Measurements from ENCODE around the gene ADM2.
"Not testable (repeated sequence)": the region's sequence is repeated elsewhere in the genome, so short reads cannot be mapped to it uniquely, and the experiment has no call there.

Gene ADM2

DNA sequence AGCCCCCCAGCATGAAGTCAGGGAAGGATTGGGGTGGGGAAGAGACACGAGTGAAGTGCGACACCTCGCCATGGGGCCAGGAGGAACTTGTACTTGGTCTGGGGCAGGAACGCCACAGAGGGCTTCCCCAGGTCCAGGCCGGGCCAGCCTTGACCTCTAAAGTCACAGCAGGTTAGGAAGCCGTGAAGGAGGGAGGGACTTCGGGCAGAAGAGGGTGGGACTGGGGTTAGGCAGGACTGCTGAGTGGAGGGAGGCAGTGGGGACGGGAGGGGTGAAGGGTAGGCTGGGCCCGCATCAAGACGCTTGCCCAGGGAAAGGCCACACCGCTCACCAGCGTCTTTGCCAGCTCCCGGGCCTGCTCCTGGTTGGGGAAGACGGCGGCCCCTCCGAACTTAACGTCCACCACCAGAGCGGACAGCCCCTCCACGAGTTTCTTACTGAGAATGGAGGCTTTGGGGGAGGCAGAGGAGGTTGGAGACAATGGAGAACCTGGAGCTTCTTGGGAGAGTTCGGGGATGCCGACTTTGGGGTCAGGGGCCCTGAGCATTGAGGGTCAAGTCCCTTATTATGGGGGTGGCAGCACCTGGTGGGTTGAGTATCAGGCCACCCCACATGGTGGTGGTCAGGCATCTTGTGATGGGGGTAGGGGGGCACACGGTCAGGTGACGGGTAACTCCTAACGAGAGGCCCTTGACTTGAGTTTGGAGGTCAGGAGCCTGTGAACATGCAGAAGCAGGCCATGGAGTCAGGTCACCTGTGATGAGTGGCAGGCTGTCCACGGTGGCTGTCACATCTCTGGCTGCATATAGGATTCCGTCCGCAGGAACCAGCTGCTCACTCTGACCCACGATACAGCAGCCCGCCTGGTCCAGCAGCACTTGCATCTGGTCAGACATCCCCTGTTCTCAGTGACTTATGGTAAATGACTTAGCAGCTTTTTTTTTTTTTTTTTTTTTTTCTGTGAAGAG lies 45.8 kb downstream of the ADM2 start:
- DNase-seq, result peak; percentile 38

DNA sequence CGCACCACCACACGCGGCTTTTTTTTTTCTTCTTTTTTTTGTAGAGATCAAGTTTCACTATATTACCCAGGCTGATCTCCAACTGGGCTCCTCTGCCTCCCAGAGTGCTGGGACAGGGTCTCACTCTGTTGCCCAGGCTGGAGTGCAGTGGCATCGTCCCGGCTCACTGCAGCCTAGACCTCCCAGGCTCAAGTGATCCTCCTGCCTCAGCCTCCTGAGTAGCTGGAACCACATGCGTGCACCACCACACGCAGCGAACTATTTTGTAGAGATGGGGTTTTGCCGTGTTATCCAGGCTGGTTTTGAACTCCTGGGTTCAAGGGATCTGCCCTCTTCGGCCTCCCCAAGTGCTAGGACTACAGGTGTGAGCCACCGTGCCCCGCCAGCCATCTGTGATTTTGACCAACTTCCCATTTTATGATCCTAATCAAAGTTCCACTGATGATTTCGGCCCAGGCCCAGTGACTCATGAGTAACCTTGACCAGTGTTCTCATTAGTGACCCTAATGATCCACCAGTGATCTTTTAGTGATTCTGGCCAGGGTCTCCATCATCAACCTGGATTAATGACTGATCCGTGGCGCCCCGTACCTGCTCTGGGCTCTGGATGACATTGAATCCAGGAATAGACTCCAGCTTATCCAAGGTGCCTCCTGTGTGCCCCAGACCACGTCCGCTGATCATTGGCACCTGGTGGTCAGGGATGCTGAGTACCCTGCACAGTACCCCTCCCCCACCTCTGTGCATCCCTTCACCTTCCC lies 46.8 kb downstream of the ADM2 start:
- no peak for DNase-seq

DNA sequence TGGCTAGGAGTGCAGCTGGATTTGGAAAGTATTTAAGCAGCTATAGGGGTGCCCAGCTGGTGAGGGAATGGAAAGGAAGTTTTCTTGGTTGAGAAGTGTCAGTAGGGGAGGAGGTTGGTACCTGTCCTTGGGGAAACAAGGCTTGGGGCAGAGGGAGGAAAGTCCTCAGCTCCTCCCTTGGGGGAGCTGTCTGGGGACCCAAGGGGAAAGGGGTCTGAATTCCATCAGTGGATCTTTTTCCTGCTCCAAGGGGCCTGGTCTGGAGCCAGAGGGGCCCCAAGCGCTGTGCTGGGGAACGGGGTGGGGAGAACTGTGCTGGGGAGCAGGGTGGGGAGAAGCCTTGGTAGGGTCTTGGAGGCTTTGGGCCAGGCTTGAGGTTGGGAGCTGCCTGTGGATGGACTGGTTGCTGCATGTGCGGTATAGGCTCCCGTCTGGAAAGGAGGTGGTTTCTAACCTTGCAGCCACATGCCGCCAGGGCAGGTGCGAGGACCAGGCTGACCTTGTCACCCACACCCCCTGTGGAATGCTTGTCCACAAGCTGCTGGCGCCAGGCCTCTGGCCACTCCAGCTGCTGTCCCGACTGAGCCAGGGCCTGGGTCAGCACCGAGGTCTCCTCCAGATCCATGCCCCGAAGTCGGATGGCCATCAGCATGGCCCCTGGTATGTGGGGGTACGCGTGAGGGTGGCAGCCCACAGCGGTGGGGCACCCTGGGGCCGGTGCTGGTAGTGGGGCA lies 47.5 kb downstream of the ADM2 start:
- DNase-seq, result no peak

DNA sequence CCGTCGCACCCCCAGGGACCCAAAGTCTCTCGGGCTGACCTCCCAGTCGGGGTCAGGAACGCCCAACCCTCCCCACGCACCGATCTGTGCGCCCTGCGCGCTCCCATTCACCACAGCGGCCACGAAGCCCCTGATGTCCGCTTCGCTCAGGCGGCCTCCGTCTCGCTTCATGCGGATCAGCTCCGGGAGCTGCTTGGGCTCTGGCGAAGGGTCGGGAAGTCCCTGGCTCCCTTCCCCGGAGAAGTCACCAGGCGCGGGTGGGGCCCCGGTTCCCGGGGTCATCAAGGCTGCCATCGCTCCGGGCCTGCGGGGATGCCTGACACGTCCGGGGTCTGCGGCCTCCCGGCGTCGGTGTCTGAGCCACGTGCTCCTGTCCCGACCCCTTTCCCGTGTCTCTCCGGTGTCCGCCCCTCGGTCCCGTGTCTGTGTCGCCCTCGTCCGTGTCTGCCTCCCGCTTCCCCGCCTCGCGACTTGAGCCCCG lies 48.1 kb downstream of the ADM2 start:
- DNase-seq, result no peak

DNA sequence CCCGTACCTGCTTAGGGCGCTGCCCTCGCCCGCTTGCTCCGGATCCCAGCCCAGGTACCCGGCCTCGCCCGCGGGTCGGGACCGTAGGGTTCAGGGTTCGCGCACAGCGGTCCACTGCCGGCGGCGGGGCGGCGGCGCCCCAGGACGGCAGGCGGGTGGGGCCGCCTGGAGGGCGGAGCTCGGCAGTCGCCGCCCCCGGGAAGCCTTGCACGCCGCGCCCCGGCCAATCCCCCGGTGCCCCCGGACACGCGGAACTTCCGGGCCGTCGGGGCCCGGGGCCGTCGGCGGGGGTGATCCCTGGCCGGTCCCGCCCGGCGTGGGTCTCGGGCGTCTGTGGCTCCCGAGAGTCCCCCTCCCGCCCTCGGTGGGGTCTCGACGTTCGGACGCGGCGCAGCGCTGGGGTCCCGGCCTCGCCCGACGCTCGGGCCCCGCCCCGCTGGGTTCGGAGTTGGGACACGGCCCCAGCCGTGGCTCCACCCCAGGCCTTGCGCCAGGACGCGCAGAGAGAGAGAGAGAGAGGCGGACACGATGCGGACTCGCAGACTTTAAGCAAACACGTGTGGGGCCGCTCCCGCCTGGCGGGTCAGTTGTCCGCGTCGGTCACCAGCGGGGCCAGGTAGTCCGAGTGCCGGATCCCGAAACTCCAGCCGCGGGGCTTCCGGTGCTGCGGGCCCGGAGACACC lies 48.7 kb downstream of the ADM2 start, which contains the start of gene TYMP:
Gene TYMP (minus strand): TSS at position 116 of the 683 bp plus-strand sequence. CDS start 303 bp downstream, outside the sequence.
- DNase-seq, result no peak

DNA sequence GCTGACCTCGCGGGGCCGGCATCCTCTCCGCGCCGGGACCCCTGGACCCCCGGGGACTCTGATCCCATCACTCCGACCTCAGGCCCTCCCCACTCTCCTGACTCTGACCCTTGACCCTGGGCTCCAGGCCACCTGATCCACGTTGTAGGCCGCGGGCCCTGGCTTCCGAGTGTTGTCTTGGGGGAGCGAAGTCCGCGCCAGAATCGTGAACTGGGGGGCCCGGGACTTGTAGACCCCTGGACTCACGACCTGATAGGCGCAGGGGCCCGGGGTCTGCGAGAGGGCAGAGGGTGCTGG lies 49.2 kb downstream of the ADM2 start:
- DNase-seq, result no peak

DNA sequence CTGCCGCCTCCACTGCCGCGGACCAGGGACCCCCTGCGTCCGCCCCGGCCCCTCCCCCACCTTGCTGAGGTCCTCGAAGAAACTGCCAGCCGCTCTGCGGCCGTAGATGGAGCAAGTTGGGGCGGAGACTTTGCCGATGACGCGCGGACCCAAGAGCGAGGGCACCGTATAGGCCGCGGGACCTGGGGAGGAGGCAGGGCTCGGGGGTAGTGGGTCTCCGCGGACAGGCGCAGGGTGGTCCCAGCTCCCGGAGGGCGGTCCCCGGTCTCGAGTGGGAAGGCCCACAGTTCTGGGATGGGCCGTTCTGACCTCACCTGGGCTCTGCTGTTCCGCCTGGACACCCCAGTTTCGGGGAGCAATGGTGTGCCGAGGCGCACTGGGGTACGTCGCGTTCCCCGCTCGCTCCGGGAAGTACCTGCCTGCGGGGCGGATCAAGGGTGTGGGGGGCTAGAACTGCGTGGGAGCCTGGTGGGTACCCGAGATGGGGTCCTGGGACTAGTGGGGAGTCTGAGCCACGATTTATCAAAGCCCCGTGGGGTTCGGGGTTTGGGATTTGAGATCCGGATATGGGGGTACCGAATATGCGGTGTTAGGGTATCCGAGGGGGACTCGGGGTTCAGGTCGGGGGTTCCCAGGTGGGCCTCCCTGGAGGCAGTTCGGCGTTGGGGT lies 49.7 kb downstream of the ADM2 start:
- no peak for DNase-seq

DNA sequence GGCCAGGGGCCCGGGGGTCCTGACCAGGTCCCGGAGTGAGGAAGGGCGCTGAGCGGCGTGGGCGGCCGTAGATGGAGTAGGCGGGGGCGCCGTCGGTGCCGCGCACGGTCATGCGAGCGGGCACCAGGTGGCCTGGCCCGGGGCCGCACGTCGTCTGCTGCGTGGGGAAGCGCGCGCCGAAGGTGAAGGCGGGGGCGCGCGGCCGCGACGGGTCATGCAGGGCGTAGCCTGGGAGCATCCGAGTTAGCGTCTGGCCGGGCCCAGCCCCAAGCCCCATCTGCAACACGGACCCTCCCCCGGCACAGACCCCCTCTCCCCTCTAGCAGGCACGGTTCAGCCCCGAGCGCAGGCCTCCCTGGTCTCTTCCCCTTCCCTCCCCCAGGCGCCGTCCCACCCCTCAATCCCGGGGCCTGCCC lies 50.2 kb downstream of the ADM2 start:
- no peak for DNase-seq

DNA sequence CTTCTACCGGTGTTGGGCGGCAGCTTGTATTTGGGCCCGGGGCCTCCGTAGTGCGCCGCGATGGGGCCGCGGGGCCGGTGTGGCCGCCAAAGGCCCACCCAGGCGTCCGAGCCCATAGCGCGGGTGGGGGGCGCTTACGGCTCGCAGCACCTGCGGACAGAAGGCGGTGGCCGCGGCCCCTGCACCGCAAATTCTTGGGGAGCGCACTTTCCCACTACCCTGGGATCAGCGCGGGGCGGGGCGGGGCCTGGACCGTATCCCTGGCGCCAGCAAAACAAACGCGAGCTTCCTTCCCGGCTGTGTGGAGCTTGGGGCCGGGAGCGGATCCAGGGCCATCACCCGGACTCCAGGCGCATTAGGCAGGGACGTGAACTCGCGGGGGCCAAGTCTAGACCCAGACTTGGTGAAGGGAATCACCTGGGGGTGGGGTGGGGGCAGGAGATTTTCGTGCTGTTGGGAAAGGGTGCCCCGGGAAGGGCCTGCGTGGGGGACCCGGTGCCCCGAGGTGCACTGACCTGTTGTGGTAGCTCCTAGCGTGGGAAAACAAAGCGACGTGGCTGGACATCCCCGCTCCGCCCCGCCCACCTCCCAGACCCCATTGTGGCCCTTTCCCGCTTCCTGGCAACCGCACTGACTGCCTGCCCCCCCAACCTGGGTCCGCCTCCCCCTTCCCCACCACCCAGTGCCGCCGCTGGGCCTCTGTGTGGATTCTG lies 50.8 kb downstream of the ADM2 start:
- no peak for DNase-seq

DNA sequence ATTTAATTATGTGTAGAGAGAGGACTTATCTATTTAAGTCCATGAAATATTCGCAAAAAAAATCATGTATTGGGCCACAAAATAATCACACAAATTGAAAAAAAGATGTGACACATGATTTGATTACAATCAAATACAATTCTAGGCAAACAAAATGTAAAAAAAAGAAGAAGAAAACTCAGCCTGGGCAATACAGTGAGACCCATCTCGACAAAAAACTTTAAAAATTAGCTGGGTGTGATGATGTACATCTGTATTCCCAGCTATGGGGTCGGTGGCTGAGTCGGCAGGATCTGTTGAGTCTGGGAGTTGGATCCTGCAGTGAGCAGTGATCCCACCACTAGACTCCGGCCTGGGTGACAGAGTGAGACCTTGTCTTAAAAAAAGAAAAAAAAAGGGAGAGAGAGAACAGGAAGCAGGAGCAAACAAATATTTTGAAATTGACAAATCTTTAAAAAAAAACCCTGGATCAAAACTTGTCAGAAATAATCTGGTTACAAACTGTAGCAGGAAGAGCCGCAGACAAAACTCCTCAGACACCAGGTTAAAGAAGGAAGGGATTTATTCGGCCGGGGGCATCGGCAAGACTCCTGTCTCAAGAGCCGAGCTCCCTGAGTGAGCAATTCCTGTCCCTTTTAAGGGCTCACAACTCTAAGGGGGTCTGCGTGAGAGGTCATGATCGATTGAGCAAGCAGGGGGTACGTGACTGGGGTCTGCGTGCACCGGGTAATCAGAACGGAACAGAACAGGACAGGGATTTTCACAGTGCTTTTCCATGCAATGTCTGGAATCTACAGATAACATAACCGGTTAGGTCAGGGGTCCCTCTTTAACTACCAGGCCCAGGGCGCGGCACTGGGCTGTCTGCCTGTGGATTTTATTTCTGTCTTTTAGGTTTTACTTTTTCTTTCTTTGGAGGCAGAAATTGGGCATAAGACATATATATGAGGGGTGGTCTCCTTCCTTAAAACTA lies 51.8 kb downstream of the ADM2 start:
- DNase-seq, result no peak

DNA sequence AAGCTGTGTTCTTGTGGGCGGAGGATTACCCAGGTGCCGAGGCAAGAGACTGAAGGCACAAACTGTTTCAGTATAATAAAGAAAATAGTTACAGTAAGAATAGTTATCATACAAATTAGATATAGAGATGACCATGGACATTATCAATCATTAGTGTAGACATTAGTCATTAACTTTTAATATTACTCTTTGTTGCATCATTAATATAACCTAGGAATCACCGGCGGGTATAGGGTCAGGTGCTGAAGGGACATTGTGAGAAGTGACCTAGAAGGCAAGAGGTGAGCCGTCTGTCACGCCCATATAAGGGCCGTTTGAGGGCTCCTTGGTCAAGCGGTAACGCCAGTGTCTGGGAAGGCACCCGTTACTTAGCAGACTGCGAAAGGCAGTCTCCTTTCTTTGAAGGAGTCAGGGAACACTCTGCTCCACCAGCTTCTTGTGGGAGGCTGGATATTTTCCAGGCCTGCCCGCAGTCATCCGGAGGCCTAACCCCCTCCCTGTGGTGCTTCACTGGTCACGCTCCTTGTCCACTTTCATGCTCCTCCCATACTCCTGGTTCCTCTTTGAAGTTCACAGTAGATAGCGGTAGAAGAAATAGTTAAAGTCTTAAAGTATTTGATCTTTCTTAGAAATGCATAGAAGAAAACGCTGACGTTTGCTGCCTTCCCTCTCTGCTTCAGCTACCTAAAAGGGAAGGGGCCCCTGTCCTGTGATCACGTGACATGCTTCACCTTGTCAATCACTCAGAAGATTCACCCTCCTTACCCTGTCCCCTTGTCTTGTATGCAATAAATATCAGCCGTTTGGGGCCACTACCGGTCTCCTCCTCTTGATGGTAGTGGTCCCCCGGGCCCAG lies 52.7 kb downstream of the ADM2 start:
- not testable (repeated sequence) for DNase-seq

DNA sequence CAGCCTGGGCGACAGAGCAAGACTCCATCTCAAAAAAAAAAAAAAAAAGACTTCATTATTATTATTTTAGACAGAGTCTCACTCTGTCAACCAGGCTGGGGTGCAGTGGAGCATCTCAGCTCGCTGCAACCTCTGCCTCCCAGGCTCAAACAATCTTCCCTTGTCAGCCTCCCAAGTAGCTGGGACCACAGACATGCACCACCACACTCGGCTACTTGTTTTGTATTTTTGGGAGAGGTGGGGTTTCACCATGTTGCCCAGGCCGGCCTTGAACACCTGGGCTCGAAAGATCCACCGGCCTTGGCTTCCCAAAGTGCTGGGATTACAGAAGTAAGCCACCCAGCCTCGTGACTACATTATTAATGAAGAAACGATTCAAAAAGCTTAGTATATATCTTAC lies 53.8 kb downstream of the ADM2 start:
- no peak for DNase-seq
